ENCODE results near the gene RHBDF1. TPM values are rescaled to one million over a fixed set of nuclear protein-coding genes. Genes with fewer than 3 reads are reported as not detected.

RHBDF1 gene
- total and polyA plus RNA-seq, 12 donors: 18.5 to 89.8 (median 24.7) TPM

GRCh38 chr16:37511-37910, 34.9 kb downstream of the RHBDF1 start:
- intact Hi-C loops (cut with DNase I): no loop called here
- no peak for TF ChIP-seq CTCF (IDR thresholded peaks at IDR 0.05)
- Histone ChIP-seq H3K4me1 (peaks cover 0 to 20% (median 0%) of the 10 kb centered on the region in 9 donors), H3K9me3 (no peaks in the 10 kb centered on the region), H3K27me3 (no peaks in the 10 kb centered on the region), H3K4me3 (no peak overlapping the region), H3K36me3 (peaks cover 0 to 4% (median 0%) of the 10 kb centered on the region in 9 donors), H3K27ac (no peak overlapping the region)
- DNase-seq (no peak), ATAC-seq (no peak)
- WGBS, 2 donors: 92% methylated on average over 5 of the region's 5 CpGs

GRCh38 chr16:36336-36984, 36.0 kb downstream of the RHBDF1 start:
- no peaks in the 10 kb centered on the region for H3K9me3 ChIP-seq
- no peak overlapping the region for H3K4me3 ChIP-seq
- H3K27ac ChIP-seq: no peak overlapping the region
- TF ChIP-seq CTCF (IDR thresholded peaks at IDR 0.05): no peak
- no peak for DNase-seq
- H3K4me1 ChIP-seq: peaks cover 0 to 20% (median 0%) of the 10 kb centered on the region in 9 donors
- H3K27me3 ChIP-seq: no peaks in the 10 kb centered on the region
- no peaks in the 10 kb centered on the region for H3K36me3 ChIP-seq
- ATAC-seq: no peak
- intact Hi-C loops (cut with DNase I): no loop called here
- WGBS, 2 donors: 93% methylated on average over 15 of the region's 15 CpGs

- 86 to 93% methylated on average over 11 of the region's 11 CpGs for WGBS, 2 donors
- no peaks in the 10 kb centered on the region for H3K27me3 ChIP-seq
- H3K36me3 ChIP-seq: no peaks in the 10 kb centered on the region
- H3K9me3 ChIP-seq: no peaks in the 10 kb centered on the region
- peaks cover 0 to 20% (median 0%) of the 10 kb centered on the region in 9 donors for H3K4me1 ChIP-seq
- DNase-seq (no peak), ATAC-seq (peak in 1 of 8 donors; percentile 13)
- H3K4me3 ChIP-seq: no peak overlapping the region
- TF ChIP-seq CTCF (IDR thresholded peaks at IDR 0.05): no peak
- intact Hi-C loops (cut with DNase I): no loop called here
- H3K27ac ChIP-seq: peak overlapping the region in 1 of 10 donors; percentile 56
Measured at GRCh38 chr16:35678-36305, 36.6 kb downstream of the RHBDF1 start.

- intact Hi-C loops (cut with DNase I): no loop called here
- peak overlapping the region in 1 of 10 donors; percentile 56 for H3K27ac ChIP-seq
- no peaks in the 10 kb centered on the region for H3K36me3 ChIP-seq
- peaks cover 0 to 20% (median 0%) of the 10 kb centered on the region in 9 donors for H3K4me1 ChIP-seq
- WGBS, 2 donors: 72 to 83% methylated on average over 17 of the region's 17 CpGs
- no peak for TF ChIP-seq CTCF (IDR thresholded peaks at IDR 0.05)
- H3K27me3 ChIP-seq: no peaks in the 10 kb centered on the region
- H3K4me3 ChIP-seq: no peak overlapping the region
- H3K9me3 ChIP-seq: no peaks in the 10 kb centered on the region
- ATAC-seq (peak in 5 of 8 donors; percentile 18 to 69 (median 18)), DNase-seq (no peak)
Measured at GRCh38 chr16:35011-35677, 37.3 kb downstream of the RHBDF1 start.
